PFSK-1 (cell line): Measurements from ENCODE around the gene TMEM100.
A peak's percentile ranks its signal among the peaks of the same experiment; 100 is the strongest.

ENCODE experiments used
- FOXP2 ChIP-seq: optimal IDR thresholded peaks from 2 replicates; pipeline ENCODE3; 2011; ENCODE audit warnings: borderline replicate concordance, control low read depth, inconsistent platforms; ENCODE audit not compliant: insufficient read depth; ENCODE audit errors: extremely low read length, extremely low read depth
- POLR2AphosphoS5 ChIP-seq: IDR thresholded peaks from 2 replicates; pipeline ENCODE4 v1.6.1; 2012; ENCODE audit warnings: low read depth, mild to moderate bottlenecking, control low read depth, low read length, moderate library complexity
- SIN3A ChIP-seq: IDR thresholded peaks from 2 replicates; pipeline ENCODE4 v1.6.1; 2012; ENCODE audit warnings: mild to moderate bottlenecking, low read length, moderate library complexity, borderline replicate concordance; ENCODE audit not compliant: insufficient read depth
- TAF1 ChIP-seq: IDR thresholded peaks from 2 replicates; pipeline ENCODE4 v1.6.1; 2012; ENCODE audit warnings: low read length, control low read depth, borderline replicate concordance; ENCODE audit not compliant: insufficient read depth
- TF ChIP-seq, protein P1 (sequence below), 2 experiments: IDR thresholded peaks; 2 replicates each; pipeline versions ENCODE4 v1.6.1 to v1.8.0; 2011 to 2012; ENCODE audit warnings: low read depth in 2 of 2, low read length in 2 of 2, control low read depth in 1 of 2, inconsistent platforms in 1 of 2, mild to moderate bottlenecking in 1 of 2, moderate library complexity in 1 of 2; ENCODE audit not compliant: insufficient read depth in 1 of 2

TMEM100 gene

DNA sequence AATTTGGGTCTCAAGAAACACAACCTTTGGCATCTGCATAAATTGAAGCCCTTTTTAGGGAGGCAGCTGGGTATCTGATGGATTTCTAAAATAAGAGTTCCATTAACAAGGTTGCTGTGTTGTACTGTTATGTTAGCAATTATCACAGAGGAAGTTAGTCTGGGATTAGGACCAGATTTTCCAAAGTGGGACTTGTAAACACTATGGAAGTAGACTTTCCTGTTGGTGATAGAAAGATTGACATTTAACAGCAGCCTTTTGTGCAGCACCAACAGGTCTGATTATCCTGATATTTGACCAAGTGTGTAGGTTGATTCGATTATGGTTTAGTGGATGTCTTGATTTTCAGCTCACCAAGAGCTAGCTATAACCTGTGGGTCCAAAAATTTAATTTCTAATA lies 46.4 kb downstream of the TMEM100 start:
- TF ChIP-seq POLR2AphosphoS5 = peak; percentile 32; the same call in 1 of the 2 replicates
- TF ChIP-seq, protein P1, sequence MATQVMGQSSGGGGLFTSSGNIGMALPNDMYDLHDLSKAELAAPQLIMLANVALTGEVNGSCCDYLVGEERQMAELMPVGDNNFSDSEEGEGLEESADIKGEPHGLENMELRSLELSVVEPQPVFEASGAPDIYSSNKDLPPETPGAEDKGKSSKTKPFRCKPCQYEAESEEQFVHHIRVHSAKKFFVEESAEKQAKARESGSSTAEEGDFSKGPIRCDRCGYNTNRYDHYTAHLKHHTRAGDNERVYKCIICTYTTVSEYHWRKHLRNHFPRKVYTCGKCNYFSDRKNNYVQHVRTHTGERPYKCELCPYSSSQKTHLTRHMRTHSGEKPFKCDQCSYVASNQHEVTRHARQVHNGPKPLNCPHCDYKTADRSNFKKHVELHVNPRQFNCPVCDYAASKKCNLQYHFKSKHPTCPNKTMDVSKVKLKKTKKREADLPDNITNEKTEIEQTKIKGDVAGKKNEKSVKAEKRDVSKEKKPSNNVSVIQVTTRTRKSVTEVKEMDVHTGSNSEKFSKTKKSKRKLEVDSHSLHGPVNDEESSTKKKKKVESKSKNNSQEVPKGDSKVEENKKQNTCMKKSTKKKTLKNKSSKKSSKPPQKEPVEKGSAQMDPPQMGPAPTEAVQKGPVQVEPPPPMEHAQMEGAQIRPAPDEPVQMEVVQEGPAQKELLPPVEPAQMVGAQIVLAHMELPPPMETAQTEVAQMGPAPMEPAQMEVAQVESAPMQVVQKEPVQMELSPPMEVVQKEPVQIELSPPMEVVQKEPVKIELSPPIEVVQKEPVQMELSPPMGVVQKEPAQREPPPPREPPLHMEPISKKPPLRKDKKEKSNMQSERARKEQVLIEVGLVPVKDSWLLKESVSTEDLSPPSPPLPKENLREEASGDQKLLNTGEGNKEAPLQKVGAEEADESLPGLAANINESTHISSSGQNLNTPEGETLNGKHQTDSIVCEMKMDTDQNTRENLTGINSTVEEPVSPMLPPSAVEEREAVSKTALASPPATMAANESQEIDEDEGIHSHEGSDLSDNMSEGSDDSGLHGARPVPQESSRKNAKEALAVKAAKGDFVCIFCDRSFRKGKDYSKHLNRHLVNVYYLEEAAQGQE (IDR thresholded peaks at IDR 0.05; ENCODE audit: insufficient read depth in 1 of 2, low read depth in 2 of 2, low read length in 2 of 2) = 0 out of 4 replicates have a peak, but pooled peaks of 1 of the 2 experiments have one; percentile 47
- no peak for TF ChIP-seq FOXP2

DNA sequence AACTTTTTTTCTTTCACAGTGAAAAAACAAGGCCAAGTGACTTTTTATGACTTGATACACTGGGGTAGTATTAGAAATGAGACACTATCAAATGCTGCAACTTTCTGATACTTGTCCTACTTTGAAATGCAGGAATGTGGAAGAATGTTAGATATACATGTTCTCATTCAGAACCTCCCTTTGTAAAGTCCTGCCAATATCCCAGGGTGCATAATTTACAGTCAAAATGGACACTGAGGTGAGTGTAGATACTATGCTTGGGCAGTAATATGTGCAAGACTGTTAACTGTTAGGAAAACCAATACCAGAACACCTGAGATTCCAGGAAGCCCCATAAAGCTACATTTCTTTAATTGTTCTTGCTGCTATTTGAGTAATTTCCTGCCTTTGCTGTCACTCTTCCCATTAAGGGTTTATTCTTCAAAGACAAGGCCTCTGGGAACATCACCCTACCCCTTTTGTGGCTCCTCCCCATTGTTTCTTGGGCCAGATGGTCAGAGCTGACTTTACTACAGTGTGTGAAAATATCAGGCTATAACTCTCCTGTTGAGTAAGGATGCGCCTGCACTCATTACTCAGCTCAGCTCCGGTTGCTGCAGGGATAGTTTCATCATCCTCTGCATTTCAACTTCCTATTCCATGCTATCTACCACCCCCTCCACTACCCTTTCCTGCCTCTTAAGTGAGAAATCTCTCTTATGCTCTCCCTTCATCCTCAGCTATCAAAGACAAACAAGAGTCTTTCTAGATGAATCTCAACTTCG lies 48.7 kb downstream of the TMEM100 start:
- peak; percentile 36; the same call in 1 of the 2 replicates for TF ChIP-seq TAF1
- TF ChIP-seq SIN3A = peak; percentile 66; the same call in 1 of the 2 replicates
- TF ChIP-seq, protein P1 (IDR thresholded peaks at IDR 0.05; ENCODE audit: insufficient read depth in 1 of 2, low read depth in 2 of 2, low read length in 2 of 2) = no peak
- no peak for TF ChIP-seq POLR2AphosphoS5
- TF ChIP-seq FOXP2 = no peak

GRCh38 chr17:55672585-55673501 lies 49.8 kb downstream of the TMEM100 start:
- TF ChIP-seq FOXP2 (no peak), TAF1 (no peak), POLR2AphosphoS5 (no peak), SIN3A (no peak)
- TF ChIP-seq, protein P1 (IDR thresholded peaks at IDR 0.05; ENCODE audit: insufficient read depth in 1 of 2, low read depth in 2 of 2, low read length in 2 of 2) = no peak
